T-helper 9 cell (primary cell): ENCODE measurements around the gene NCSTN.

Experiments used
- DNase-seq: peaks from one replicate; pipeline ENCODE4 v3.0.0-alpha.2; 2020
- total RNA-seq, 2 donors: gene quantifications; one replicate each; lab custom pipeline; 2026; lab: John Stamatoyannopoulos, UW

NCSTN gene
- total RNA-seq: 28.2 to 42.5 reads per million in 2 donors

- DNase-seq: peak; percentile 80
Observed at GRCh38 chr1:160342953-160343869, at the start of gene NCSTN, which contains the start of gene COPA. Gene NCSTN, plus strand, starts transcription at chr1:160343383. Its CDS starts 14 bp downstream, at chr1:160343397. Gene COPA, minus strand, starts transcription at chr1:160343250. Its CDS starts 80 bp downstream, at chr1:160343170.

GRCh38 chr1:160296036-160296435, 47.1 kb upstream of the NCSTN start:
- no peak for DNase-seq

- DNase-seq: no peak
Observed at GRCh38 chr1:160300173-160300572, 43.0 kb upstream of the NCSTN start.

- DNase-seq: no peak
Observed at GRCh38 chr1:160307118-160307791, 35.9 kb upstream of the NCSTN start.

GRCh38 chr1:160308451-160309184, 34.6 kb upstream of the NCSTN start:
- DNase-seq: no peak

- no peak for DNase-seq
Observed at GRCh38 chr1:160309185-160309557, 34.0 kb upstream of the NCSTN start.

- DNase-seq: no peak
Observed at GRCh38 chr1:160309571-160309970, 33.6 kb upstream of the NCSTN start.

- DNase-seq: no peak
Observed at GRCh38 chr1:160315359-160315758, 27.8 kb upstream of the NCSTN start.

GRCh38 chr1:160322831-160323230, 20.4 kb upstream of the NCSTN start:
- no peak for DNase-seq

- DNase-seq: no peak
Observed at GRCh38 chr1:160325252-160325651, 17.9 kb upstream of the NCSTN start.

GRCh38 chr1:160326418-160326817, 16.8 kb upstream of the NCSTN start:
- no peak for DNase-seq

GRCh38 chr1:160328184-160328583, 15.0 kb upstream of the NCSTN start:
- no peak for DNase-seq

GRCh38 chr1:160330119-160330518, 13.1 kb upstream of the NCSTN start:
- no peak for DNase-seq

GRCh38 chr1:160332516-160332915, 10.7 kb upstream of the NCSTN start:
- DNase-seq: no peak

- DNase-seq: no peak
Observed at GRCh38 chr1:160338580-160338979, 4.6 kb upstream of the NCSTN start.

GRCh38 chr1:160340146-160340545, 3.0 kb upstream of the NCSTN start:
- no peak for DNase-seq

- DNase-seq: no peak
Observed at GRCh38 chr1:160340866-160341265, 2.3 kb upstream of the NCSTN start.

- DNase-seq: no peak
Observed at GRCh38 chr1:160342526-160342925, 657 bp upstream of the NCSTN start.

GRCh38 chr1:160344241-160344640, 1.1 kb downstream of the NCSTN start:
- DNase-seq: no peak

- DNase-seq: no peak
Observed at GRCh38 chr1:160344936-160345335, 1.8 kb downstream of the NCSTN start.

- DNase-seq: no peak
Observed at GRCh38 chr1:160346463-160346862, 3.3 kb downstream of the NCSTN start.

GRCh38 chr1:160346958-160347357, 3.8 kb downstream of the NCSTN start:
- no peak for DNase-seq

- DNase-seq: no peak
Observed at GRCh38 chr1:160351629-160352028, 8.4 kb downstream of the NCSTN start.
